Bronchial epithelial cell (primary cell): ENCODE results near the gene PCDH18. TPM values are rescaled to one million over a fixed set of nuclear protein-coding genes. Genes with fewer than 3 reads are reported as not detected.

Experiments
- DNase-seq: peaks from one replicate; pipeline ENCODE4 v3.0.0-alpha.2; 2010; ENCODE audit warnings: low read depth
- FAIRE-seq: peaks from 2 replicates; lab custom pipeline; 2011; peaks lifted over from hg19 to GRCh38; lab: Jason Lieb, UNC
- H3K27me3 ChIP-seq: 2 replicates; pipeline ENCODE4 v1.5.1; 2011; ENCODE audit warnings: low read length; ENCODE audit not compliant: control insufficient read depth, insufficient read depth
- H3K36me3 ChIP-seq: 2 replicates; pipeline ENCODE4 v1.5.1; 2011; ENCODE audit warnings: low read length; ENCODE audit not compliant: control insufficient read depth, insufficient read depth
- H3K4me3 ChIP-seq: 2 replicates; pipeline ENCODE4 v1.5.1; 2011; ENCODE audit warnings: mild to moderate bottlenecking, low read depth, low read length, control low read depth
- total RNA-seq: library from RNA; depleted of rRNA; stranded (reverse); fragments of >200 nt; gene quantifications from 2 replicates; pipeline ENCODE4 v1.2.1, GENCODE V29; 2014
- TF ChIP-seq, protein P1 (sequence below): IDR thresholded peaks from 2 replicates; pipeline ENCODE4 v1.5.1; 2011; ENCODE audit warnings: mild to moderate bottlenecking, moderate library complexity, low read length, control low read depth, inconsistent platforms; ENCODE audit not compliant: insufficient read depth, severe bottlenecking

The PCDH18 gene
- total RNA-seq, 1 donor from 2014 or later, result 1.6 TPM

DNA sequence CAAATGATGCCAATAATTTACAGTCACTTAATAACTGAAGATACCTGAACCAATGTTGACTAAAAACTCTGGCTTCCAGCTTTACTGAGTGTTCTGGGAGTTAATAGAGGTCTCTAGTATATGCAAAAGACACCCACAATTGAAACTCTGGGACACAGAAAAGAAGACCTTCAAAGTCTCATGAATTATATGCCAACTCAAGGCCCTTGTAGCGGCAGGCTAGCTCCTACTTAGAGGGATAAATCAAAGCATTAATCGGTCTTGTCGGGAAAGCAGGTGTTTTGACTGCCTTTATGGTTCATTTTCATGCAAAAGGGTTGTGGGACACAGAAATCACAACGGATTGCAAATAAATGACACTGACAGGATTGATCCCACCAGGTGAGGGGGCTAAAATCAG is 55.9 kb downstream of the PCDH18 start:
- Histone ChIP-seq H3K36me3 (no peaks in the 10 kb centered on the region), H3K27me3 (no peaks in the 10 kb centered on the region), H3K4me3 (no peak overlapping the region)
- TF ChIP-seq, protein P1, sequence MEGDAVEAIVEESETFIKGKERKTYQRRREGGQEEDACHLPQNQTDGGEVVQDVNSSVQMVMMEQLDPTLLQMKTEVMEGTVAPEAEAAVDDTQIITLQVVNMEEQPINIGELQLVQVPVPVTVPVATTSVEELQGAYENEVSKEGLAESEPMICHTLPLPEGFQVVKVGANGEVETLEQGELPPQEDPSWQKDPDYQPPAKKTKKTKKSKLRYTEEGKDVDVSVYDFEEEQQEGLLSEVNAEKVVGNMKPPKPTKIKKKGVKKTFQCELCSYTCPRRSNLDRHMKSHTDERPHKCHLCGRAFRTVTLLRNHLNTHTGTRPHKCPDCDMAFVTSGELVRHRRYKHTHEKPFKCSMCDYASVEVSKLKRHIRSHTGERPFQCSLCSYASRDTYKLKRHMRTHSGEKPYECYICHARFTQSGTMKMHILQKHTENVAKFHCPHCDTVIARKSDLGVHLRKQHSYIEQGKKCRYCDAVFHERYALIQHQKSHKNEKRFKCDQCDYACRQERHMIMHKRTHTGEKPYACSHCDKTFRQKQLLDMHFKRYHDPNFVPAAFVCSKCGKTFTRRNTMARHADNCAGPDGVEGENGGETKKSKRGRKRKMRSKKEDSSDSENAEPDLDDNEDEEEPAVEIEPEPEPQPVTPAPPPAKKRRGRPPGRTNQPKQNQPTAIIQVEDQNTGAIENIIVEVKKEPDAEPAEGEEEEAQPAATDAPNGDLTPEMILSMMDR, result no peak
- FAIRE-seq, result no peak
- DNase-seq, result no peak

DNA sequence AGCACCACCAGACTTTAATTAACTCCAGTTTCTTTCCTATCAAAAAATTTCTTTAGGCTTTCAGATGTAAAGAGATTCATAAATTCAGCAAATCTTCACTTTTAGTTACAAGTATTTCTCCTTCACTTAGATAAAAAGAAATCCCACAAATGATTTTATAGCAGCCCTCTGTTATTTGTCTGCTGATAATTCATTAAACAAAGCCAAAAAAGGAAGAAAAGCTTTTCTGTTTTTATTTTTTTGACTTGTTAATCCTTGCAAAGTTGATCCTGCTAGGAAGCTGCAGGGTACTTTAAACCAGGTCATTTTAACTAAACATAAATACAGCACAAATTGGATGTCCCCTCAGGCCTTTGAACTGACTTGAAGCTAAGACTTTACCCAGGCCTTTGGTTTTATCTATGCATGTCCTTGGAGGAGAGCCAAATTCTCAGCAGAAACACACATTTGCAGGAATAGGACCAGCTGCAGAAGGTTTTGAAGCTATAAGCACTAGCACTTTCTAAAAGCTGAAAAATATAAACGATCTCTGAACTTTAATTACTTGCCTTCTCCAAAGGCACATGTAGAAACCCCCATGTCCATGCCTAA is 57.5 kb downstream of the PCDH18 start:
- TF ChIP-seq, protein P1, result no peak
- Histone ChIP-seq H3K4me3 (no peak overlapping the region), H3K36me3 (no peaks in the 10 kb centered on the region), H3K27me3 (no peaks in the 10 kb centered on the region)
- DNase-seq (no peak), FAIRE-seq (no peak)

GRCh38 chr4:137471895-137472294 is 60.4 kb downstream of the PCDH18 start:
- TF ChIP-seq, protein P1, result no peak
- H3K27me3 ChIP-seq, result no peaks in the 10 kb centered on the region
- DNase-seq, result peak; percentile 79

DNA sequence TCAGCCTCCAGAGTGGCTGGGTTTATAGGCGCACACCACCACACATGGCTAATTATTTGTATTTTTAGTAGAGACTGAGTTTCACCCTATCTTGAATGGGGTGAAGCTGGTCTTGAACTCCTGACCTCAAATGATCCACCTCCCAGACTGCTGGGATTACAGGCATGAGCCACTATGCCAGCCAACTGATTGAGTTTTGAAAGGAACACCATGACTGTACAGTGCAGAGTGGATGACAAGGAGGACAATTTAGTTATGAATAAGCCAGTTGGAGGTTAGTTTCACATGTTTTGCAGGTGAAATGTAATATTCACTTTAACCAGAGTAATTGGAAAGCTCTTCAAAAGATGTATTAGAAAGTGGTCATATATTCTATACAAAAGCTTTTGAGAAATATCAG is 60.8 kb downstream of the PCDH18 start:
- DNase-seq, result peak; percentile 34
- no peak overlapping the region for H3K4me3 ChIP-seq
- H3K36me3 ChIP-seq, result no peaks in the 10 kb centered on the region
- H3K27me3 ChIP-seq, result no peaks in the 10 kb centered on the region
- no peak for FAIRE-seq
- TF ChIP-seq, protein P1, result no peak

More at GRCh38 chr4:137471895-137472294, 60.4 kb downstream of the PCDH18 start:
- FAIRE-seq, result no peak
- no peak overlapping the region for H3K4me3 ChIP-seq
- H3K36me3 ChIP-seq, result no peaks in the 10 kb centered on the region

DNA sequence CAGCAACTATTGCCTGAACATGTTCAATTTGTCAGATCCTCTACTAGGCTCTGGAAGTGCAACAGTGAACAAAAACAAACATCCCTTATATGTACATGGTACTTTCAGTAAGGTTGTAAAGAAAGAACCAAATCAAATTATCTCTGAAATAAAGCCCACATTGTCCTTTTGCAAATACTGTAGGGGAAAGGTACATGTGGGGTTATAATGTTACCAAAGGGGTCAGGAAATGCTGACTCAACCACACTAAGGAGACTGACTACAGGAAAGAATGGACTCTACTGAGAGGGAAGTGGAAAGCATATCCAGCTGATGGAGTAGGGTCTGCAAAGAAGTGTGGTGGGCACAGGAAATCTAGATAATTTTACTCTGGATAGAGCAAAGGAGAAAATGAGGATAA is 61.5 kb downstream of the PCDH18 start:
- Histone ChIP-seq H3K27me3 (no peaks in the 10 kb centered on the region), H3K36me3 (no peaks in the 10 kb centered on the region), H3K4me3 (no peak overlapping the region)
- no peak for DNase-seq
- TF ChIP-seq, protein P1, result no peak
- no peak for FAIRE-seq
